Subcutaneous abdominal adipose tissue (tissue), 5 donors: ENCODE data around the gene PRKCG.
A peak's percentile ranks its signal among the peaks of the same experiment; 100 is the strongest.

Experiments used
- H3K27ac ChIP-seq: one replicate; pipeline ENCODE4 v1.7.0; 2013; ENCODE audit warnings: low read depth, mild to moderate bottlenecking, inconsistent platforms, low read length, moderate library complexity
- H3K27me3 ChIP-seq, 5 donors: one replicate each; pipeline ENCODE4 v1.7.0; 2013; ENCODE audit warnings: low read length in 5 of 5, inconsistent platforms in 1 of 5; ENCODE audit not compliant: control insufficient read depth in 5 of 5, insufficient read depth in 4 of 5
- H3K36me3 ChIP-seq, 5 donors: one replicate each; pipeline ENCODE4 v1.7.0; 2013; ENCODE audit warnings: low read length in 5 of 5; ENCODE audit not compliant: control insufficient read depth in 5 of 5, insufficient read depth in 5 of 5
- H3K4me1 ChIP-seq, 5 donors: one replicate each; pipeline ENCODE4 v1.7.0; 2013; ENCODE audit warnings: low read length in 5 of 5, mild to moderate bottlenecking in 3 of 5, moderate library complexity in 1 of 5; ENCODE audit not compliant: control insufficient read depth in 5 of 5, insufficient read depth in 5 of 5
- H3K4me3 ChIP-seq, 5 donors: one replicate each; pipeline ENCODE4 v1.7.0; 2013; ENCODE audit warnings: low read length in 5 of 5, low read depth in 1 of 5
- H3K9ac ChIP-seq, 5 donors: one replicate each; pipeline ENCODE4 v1.7.0; 2013; ENCODE audit warnings: low read length in 5 of 5, mild to moderate bottlenecking in 4 of 5, moderate library complexity in 3 of 5
- H3K9me3 ChIP-seq, 5 donors: one replicate each; pipeline ENCODE4 v1.7.0; 2013; ENCODE audit warnings: low read length in 5 of 5; ENCODE audit not compliant: control insufficient read depth in 5 of 5
- donor health status: healthy.
- donor health status: healthy.
- donor health status: healthy.
- donor health status: healthy.
- donor health status: healthy.

PRKCG gene

GRCh38 chr19:53871454-53871853, 10.5 kb upstream of the PRKCG start:
- Histone ChIP-seq H3K36me3 (peaks cover 3 to 51% (median 27%) of the 10 kb centered on the region in 5 donors), H3K9me3 (no peaks in the 10 kb centered on the region), H3K27me3 (no peaks in the 10 kb centered on the region), H3K27ac (no peak overlapping the region), H3K9ac (no peak overlapping the region), H3K4me1 (peaks cover 2 to 55% (median 44%) of the 10 kb centered on the region in 5 donors), H3K4me3 (peak overlapping the region in 4 of 5 donors; percentile 27 to 71 (median 44))

DNA sequence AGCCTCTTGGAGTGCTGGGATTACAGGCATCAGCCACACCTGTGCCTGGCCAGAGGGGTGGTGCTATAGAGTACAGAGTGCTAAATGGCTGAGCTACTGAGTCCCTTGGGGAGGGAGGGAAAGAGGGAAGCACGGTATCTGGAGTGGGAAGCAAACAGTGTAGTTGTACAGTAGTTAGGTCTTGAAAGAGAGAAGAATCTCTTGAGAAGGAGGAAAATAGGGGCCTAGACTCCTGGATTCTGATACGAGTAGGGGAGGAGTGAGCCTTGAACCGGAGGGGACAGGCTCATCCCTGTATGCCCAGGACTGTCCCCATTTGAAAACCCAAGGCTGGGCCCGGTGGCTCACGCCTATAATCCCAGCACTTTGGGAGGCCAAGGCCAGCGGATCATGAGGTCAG, 9.2 kb upstream of the PRKCG start:
- Histone ChIP-seq H3K9ac (no peak overlapping the region), H3K27ac (no peak overlapping the region), H3K4me3 (no peak overlapping the region), H3K27me3 (no peaks in the 10 kb centered on the region), H3K9me3 (no peaks in the 10 kb centered on the region), H3K36me3 (peaks cover 3 to 51% (median 30%) of the 10 kb centered on the region in 5 donors), H3K4me1 (peaks cover 2 to 45% (median 37%) of the 10 kb centered on the region in 5 donors)

DNA sequence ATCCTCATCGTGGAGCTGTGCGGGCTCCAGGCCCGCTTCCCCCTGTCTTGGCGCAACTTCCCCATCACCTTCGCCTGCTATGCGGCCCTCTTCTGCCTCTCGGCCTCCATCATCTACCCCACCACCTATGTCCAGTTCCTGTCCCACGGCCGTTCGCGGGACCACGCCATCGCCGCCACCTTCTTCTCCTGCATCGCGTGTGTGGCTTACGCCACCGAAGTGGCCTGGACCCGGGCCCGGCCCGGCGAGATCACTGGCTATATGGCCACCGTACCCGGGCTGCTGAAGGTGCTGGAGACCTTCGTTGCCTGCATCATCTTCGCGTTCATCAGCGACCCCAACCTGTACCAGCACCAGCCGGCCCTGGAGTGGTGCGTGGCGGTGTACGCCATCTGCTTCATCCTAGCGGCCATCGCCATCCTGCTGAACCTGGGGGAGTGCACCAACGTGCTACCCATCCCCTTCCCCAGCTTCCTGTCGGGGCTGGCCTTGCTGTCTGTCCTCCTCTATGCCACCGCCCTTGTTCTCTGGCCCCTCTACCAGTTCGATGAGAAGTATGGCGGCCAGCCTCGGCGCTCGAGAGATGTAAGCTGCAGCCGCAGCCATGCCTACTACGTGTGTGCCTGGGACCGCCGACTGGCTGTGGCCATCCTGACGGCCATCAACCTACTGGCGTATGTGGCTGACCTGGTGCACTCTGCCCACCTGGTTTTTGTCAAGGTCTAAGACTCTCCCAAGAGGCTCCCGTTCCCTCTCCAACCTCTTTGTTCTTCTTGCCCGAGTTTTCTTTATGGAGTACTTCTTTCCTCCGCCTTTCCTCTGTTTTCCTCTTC, 8.0 kb upstream of the PRKCG start:
- H3K9me3 ChIP-seq: no peaks in the 10 kb centered on the region
- H3K27ac ChIP-seq: no peak overlapping the region
- H3K36me3 ChIP-seq: peaks cover 3 to 51% (median 30%) of the 10 kb centered on the region in 5 donors
- peak overlapping the region in 1 of 5 donors; percentile 33 for H3K4me3 ChIP-seq
- H3K4me1 ChIP-seq: peaks cover 2 to 42% (median 39%) of the 10 kb centered on the region in 5 donors
- no peak overlapping the region for H3K9ac ChIP-seq
- H3K27me3 ChIP-seq: no peaks in the 10 kb centered on the region

DNA sequence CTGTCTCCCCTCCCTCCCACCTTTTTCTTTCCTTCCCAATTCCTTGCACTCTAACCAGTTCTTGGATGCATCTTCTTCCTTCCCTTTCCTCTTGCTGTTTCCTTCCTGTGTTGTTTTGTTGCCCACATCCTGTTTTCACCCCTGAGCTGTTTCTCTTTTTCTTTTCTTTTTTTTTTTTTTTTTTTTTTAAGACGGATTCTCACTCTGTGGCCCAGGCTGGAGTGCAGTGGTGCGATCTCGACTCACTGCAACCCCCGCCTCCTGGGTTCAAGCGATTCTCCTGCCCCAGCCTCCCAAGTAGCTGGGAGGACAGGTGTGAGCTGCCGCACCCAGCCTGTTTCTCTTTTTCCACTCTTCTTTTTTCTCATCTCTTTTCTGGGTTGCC, 7.4 kb upstream of the PRKCG start:
- H3K9me3 ChIP-seq: no peaks in the 10 kb centered on the region
- no peak overlapping the region for H3K4me3 ChIP-seq
- H3K27ac ChIP-seq: no peak overlapping the region
- peaks cover 3 to 51% (median 30%) of the 10 kb centered on the region in 5 donors for H3K36me3 ChIP-seq
- peaks cover 2 to 47% (median 42%) of the 10 kb centered on the region in 5 donors for H3K4me1 ChIP-seq
- no peaks in the 10 kb centered on the region for H3K27me3 ChIP-seq
- no peak overlapping the region for H3K9ac ChIP-seq

DNA sequence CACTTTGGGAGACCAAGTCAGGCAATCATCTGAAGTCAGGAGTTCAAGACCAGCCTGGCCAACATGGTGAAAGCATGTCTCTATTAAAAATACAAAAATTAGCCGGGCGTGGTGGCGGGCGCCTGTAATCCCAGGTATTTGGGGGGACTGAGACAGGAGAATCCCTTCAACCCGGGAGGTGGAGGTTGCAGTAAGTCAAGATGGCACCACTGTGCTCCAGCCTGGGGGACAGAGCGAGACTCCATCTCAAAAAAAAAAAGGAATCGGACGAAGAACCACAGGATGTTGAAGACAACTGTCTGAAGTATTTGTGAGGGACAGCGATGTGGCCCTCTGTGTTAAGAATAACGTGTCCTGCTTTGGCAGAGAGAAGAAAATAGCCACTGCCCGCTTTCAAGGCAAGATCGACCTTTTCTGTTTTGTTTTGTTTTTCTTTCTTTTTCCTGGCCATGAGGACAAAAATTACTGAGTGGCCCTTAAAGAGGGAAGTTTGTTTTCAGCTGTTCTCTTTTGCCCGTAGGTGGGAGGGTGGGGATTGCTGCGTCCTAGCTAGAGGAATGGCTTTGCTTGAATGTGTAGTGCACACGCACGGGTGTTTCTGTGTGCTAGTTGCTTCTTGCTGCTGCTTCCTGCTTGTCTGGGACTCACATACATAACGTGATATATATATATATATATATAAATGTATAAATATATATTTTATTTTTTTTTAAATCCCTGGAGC, 6.2 kb upstream of the PRKCG start:
- Histone ChIP-seq H3K36me3 (peaks cover 3 to 46% (median 30%) of the 10 kb centered on the region in 5 donors), H3K4me1 (peaks cover 2 to 45% (median 40%) of the 10 kb centered on the region in 5 donors)

GRCh38 chr19:53876651-53877224, 5.3 kb upstream of the PRKCG start:
- Histone ChIP-seq H3K9me3 (no peaks in the 10 kb centered on the region), H3K9ac (no peak overlapping the region), H3K4me1 (peaks cover 4 to 45% (median 41%) of the 10 kb centered on the region in 5 donors), H3K36me3 (peaks cover 3 to 38% (median 30%) of the 10 kb centered on the region in 5 donors), H3K27ac (no peak overlapping the region), H3K27me3 (peaks cover 0 to 14% (median 2%) of the 10 kb centered on the region in 5 donors), H3K4me3 (no peak overlapping the region)

More for the DNA sequence above, 6.2 kb upstream of the PRKCG start:
- Histone ChIP-seq H3K9ac (no peak overlapping the region), H3K4me3 (no peak overlapping the region), H3K9me3 (no peaks in the 10 kb centered on the region), H3K27ac (no peak overlapping the region), H3K27me3 (peaks cover 0 to 4% (median 0%) of the 10 kb centered on the region in 5 donors)

GRCh38 chr19:53877361-53877766, 4.6 kb upstream of the PRKCG start:
- Histone ChIP-seq H3K4me3 (no peak overlapping the region), H3K9ac (no peak overlapping the region), H3K27ac (no peak overlapping the region), H3K27me3 (peaks cover 3 to 20% (median 7%) of the 10 kb centered on the region in 5 donors), H3K4me1 (peaks cover 4 to 51% (median 45%) of the 10 kb centered on the region in 5 donors), H3K36me3 (peaks cover 3 to 33% (median 30%) of the 10 kb centered on the region in 5 donors), H3K9me3 (no peaks in the 10 kb centered on the region)

- Histone ChIP-seq H3K36me3 (peaks cover 3 to 22% (median 18%) of the 10 kb centered on the region in 5 donors), H3K9ac (peak overlapping the region in 4 of 5 donors; percentile 1 to 88 (median 34)), H3K4me1 (peaks cover 4 to 43% (median 36%) of the 10 kb centered on the region in 5 donors), H3K27ac (no peak overlapping the region), H3K27me3 (peaks cover 12 to 31% (median 16%) of the 10 kb centered on the region in 5 donors), H3K9me3 (no peaks in the 10 kb centered on the region), H3K4me3 (peak overlapping the region; percentile 66 to 90 (median 67))
Observed at GRCh38 chr19:53878776-53879139, 3.2 kb upstream of the PRKCG start.

DNA sequence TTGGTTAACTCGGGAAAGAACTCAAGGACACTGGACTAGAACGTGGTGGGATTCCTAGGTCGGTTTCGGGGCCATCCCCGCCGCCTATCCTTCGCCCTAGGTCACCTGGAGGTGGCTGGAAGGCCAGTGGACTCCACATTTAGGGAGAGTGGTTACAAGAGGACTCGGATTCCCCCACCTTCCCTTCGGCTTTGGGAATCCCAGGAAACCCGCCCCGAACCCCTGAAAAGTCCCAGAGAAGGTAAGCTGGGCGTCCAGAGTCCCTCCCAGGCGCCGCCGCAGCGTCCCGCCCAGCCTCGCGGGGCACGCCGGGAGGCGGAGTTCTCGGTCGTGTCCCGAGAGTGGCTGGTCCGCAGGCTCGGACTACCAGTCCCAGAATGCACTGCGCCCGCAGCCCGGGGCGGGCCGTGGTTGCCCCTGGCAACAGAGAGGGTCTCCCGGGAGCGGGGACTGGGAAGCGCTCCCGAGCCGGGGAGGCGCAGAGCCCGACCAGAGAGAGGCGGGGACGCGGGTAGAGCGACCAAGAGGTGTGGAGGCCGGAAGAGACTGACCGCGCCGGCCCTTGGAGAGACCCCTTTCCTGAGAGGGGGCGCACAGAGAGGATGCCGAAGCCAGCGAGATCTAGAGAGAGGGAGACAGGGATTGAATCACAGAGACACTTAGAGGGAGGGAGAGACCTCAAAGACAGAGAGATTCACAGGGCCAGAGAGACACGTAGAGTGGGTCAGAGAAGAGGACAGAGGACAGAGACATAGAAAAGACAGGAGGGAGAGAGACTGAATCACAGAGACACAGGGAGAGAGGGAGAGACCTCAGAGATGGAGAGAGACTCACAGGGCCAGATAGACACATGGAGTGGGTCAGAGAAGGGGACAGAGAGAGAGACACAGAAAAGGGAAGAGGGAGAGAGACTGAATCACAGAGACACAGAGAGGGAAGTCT, 2.6 kb upstream of the PRKCG start:
- no peaks in the 10 kb centered on the region for H3K9me3 ChIP-seq
- peaks cover 4 to 37% (median 30%) of the 10 kb centered on the region in 5 donors for H3K4me1 ChIP-seq
- H3K9ac ChIP-seq: peak overlapping the region in 4 of 5 donors; percentile 1 to 88 (median 34)
- H3K36me3 ChIP-seq: peaks cover 2 to 15% (median 12%) of the 10 kb centered on the region in 5 donors
- peaks cover 16 to 38% (median 22%) of the 10 kb centered on the region in 5 donors for H3K27me3 ChIP-seq
- no peak overlapping the region for H3K27ac ChIP-seq
- H3K4me3 ChIP-seq: peak overlapping the region; percentile 66 to 90 (median 67)
